ENCODE results near the gene LCORL. TPM values are rescaled to one million over a fixed set of nuclear protein-coding genes. Genes with fewer than 3 reads are reported as not detected.

LCORL gene
- total and polyA plus RNA-seq, 2 experiments from 2014 or later, result 21.0 to 28.7 TPM

DNA sequence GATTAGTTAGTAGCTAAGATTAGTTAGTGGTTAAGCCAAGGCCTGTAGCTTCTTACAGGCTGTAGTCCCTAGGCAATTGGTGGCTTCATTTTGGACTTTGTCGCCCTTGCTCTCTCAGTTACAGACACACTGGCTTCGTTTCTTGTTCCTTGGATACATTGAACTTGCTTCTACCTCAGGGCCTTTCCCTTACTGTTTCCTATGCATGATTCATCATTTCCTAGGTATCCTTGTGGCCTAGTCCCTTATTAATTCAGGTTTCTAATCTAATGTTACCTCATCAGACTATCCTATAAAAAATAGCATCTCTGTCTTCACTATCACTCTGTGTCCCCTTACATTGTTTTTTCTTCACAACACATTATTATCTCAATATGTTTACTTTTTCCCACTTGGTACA lies 45.5 kb upstream of the LCORL start:
- no peaks in the 10 kb centered on the region for H3K4me1 Mint-ChIP-seq
- no peak overlapping the region for H2AFZ ChIP-seq

More for the DNA sequence above, 45.5 kb upstream of the LCORL start:
- Histone ChIP-seq H3K27ac (ENCODE audit: low read depth) (no peak overlapping the region), H4K20me1 (replicated peaks; ENCODE audit: insufficient read depth) (no peaks in the 10 kb centered on the region), H3K9me2 (ENCODE audit: insufficient read depth) (no peaks in the 10 kb centered on the region), H3K79me2 (replicated peaks; ENCODE audit: insufficient read depth) (no peaks in the 10 kb centered on the region), H3F3A (replicated peaks; ENCODE audit: low read depth) (no peaks in the 10 kb centered on the region), H3K4me2 (no peak overlapping the region), H3K27me3 (ENCODE audit: insufficient read depth) (no peaks in the 10 kb centered on the region), H3K4me1 (ENCODE audit: insufficient read depth) (no peaks in the 10 kb centered on the region), H3K4me3 (no peak overlapping the region), H3K36me3 (ENCODE audit: insufficient read depth) (no peaks in the 10 kb centered on the region)
- peaks cover under 1% of the 10 kb centered on the region for H3K27me3 Mint-ChIP-seq (ENCODE audit: insufficient read depth, low read depth, poor library complexity)
- ATAC-seq, result no peak
- TF ChIP-seq ZNF331 (CRISPR knock-in tag; IDR thresholded peaks at IDR 0.05; ENCODE audit: low read depth) (no peak), STAT1 (IDR thresholded peaks at IDR 0.05; ENCODE audit: unreplicated experiment) (no peak), JUNB (IDR thresholded peaks at IDR 0.05; ENCODE audit: unreplicated experiment) (no peak), EZH2phosphoT487 (IDR thresholded peaks at IDR 0.05; ENCODE audit: unreplicated experiment) (no peak), CREB1 (CRISPR knock-in tag; IDR thresholded peaks at IDR 0.05; ENCODE audit: low read depth) (no peak), ZNF114 (CRISPR knock-in tag; IDR thresholded peaks at IDR 0.05) (no peak), EZH2 (IDR thresholded peaks at IDR 0.05; ENCODE audit: low read depth, unreplicated experiment) (no peak), POLR2AphosphoS5 (IDR thresholded peaks at IDR 0.05; ENCODE audit: low read depth) (no peak), NANOG (IDR thresholded peaks at IDR 0.05; ENCODE audit: borderline replicate concordance) (no peak)
- TF ChIP-seq, protein P1, sequence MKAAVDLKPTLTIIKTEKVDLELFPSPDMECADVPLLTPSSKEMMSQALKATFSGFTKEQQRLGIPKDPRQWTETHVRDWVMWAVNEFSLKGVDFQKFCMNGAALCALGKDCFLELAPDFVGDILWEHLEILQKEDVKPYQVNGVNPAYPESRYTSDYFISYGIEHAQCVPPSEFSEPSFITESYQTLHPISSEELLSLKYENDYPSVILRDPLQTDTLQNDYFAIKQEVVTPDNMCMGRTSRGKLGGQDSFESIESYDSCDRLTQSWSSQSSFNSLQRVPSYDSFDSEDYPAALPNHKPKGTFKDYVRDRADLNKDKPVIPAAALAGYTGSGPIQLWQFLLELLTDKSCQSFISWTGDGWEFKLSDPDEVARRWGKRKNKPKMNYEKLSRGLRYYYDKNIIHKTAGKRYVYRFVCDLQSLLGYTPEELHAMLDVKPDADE (IDR thresholded peaks at IDR 0.05), result no peak
- TF ChIP-seq, protein P2, sequence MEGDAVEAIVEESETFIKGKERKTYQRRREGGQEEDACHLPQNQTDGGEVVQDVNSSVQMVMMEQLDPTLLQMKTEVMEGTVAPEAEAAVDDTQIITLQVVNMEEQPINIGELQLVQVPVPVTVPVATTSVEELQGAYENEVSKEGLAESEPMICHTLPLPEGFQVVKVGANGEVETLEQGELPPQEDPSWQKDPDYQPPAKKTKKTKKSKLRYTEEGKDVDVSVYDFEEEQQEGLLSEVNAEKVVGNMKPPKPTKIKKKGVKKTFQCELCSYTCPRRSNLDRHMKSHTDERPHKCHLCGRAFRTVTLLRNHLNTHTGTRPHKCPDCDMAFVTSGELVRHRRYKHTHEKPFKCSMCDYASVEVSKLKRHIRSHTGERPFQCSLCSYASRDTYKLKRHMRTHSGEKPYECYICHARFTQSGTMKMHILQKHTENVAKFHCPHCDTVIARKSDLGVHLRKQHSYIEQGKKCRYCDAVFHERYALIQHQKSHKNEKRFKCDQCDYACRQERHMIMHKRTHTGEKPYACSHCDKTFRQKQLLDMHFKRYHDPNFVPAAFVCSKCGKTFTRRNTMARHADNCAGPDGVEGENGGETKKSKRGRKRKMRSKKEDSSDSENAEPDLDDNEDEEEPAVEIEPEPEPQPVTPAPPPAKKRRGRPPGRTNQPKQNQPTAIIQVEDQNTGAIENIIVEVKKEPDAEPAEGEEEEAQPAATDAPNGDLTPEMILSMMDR (conservative IDR thresholded peaks at IDR 0.05; ENCODE audit: low read depth in 2 of 2), result no peak
- TF ChIP-seq, protein P3, sequence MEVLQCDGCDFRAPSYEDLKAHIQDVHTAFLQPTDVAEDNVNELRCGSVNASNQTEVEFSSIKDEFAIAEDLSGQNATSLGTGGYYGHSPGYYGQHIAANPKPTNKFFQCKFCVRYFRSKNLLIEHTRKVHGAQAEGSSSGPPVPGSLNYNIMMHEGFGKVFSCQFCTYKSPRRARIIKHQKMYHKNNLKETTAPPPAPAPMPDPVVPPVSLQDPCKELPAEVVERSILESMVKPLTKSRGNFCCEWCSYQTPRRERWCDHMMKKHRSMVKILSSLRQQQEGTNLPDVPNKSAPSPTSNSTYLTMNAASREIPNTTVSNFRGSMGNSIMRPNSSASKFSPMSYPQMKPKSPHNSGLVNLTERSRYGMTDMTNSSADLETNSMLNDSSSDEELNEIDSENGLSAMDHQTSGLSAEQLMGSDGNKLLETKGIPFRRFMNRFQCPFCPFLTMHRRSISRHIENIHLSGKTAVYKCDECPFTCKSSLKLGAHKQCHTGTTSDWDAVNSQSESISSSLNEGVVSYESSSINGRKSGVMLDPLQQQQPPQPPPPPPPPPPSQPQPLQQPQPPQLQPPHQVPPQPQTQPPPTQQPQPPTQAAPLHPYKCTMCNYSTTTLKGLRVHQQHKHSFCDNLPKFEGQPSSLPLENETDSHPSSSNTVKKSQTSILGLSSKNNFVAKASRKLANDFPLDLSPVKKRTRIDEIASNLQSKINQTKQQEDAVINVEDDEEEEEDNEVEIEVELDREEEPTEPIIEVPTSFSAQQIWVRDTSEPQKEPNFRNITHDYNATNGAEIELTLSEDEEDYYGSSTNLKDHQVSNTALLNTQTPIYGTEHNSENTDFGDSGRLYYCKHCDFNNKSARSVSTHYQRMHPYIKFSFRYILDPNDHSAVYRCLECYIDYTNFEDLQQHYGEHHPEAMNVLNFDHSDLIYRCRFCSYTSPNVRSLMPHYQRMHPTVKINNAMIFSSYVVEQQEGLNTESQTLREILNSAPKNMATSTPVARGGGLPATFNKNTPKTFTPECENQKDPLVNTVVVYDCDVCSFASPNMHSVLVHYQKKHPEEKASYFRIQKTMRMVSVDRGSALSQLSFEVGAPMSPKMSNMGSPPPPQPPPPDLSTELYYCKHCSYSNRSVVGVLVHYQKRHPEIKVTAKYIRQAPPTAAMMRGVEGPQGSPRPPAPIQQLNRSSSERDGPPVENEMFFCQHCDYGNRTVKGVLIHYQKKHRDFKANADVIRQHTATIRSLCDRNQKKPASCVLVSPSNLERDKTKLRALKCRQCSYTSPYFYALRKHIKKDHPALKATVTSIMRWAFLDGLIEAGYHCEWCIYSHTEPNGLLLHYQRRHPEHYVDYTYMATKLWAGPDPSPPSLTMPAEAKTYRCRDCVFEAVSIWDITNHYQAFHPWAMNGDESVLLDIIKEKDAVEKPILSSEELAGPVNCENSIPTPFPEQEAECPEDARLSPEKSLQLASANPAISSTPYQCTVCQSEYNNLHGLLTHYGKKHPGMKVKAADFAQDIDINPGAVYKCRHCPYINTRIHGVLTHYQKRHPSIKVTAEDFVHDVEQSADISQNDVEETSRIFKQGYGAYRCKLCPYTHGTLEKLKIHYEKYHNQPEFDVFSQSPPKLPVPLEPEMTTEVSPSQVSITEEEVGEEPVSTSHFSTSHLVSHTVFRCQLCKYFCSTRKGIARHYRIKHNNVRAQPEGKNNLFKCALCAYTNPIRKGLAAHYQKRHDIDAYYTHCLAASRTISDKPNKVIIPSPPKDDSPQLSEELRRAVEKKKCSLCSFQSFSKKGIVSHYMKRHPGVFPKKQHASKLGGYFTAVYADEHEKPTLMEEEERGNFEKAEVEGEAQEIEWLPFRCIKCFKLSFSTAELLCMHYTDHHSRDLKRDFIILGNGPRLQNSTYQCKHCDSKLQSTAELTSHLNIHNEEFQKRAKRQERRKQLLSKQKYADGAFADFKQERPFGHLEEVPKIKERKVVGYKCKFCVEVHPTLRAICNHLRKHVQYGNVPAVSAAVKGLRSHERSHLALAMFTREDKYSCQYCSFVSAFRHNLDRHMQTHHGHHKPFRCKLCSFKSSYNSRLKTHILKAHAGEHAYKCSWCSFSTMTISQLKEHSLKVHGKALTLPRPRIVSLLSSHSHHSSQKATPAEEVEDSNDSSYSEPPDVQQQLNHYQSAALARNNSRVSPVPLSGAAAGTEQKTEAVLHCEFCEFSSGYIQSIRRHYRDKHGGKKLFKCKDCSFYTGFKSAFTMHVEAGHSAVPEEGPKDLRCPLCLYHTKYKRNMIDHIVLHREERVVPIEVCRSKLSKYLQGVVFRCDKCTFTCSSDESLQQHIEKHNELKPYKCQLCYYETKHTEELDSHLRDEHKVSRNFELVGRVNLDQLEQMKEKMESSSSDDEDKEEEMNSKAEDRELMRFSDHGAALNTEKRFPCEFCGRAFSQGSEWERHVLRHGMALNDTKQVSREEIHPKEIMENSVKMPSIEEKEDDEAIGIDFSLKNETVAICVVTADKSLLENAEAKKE (CRISPR knock-in tag; IDR thresholded peaks at IDR 0.05), result no peak
- TF ChIP-seq, protein P4, sequence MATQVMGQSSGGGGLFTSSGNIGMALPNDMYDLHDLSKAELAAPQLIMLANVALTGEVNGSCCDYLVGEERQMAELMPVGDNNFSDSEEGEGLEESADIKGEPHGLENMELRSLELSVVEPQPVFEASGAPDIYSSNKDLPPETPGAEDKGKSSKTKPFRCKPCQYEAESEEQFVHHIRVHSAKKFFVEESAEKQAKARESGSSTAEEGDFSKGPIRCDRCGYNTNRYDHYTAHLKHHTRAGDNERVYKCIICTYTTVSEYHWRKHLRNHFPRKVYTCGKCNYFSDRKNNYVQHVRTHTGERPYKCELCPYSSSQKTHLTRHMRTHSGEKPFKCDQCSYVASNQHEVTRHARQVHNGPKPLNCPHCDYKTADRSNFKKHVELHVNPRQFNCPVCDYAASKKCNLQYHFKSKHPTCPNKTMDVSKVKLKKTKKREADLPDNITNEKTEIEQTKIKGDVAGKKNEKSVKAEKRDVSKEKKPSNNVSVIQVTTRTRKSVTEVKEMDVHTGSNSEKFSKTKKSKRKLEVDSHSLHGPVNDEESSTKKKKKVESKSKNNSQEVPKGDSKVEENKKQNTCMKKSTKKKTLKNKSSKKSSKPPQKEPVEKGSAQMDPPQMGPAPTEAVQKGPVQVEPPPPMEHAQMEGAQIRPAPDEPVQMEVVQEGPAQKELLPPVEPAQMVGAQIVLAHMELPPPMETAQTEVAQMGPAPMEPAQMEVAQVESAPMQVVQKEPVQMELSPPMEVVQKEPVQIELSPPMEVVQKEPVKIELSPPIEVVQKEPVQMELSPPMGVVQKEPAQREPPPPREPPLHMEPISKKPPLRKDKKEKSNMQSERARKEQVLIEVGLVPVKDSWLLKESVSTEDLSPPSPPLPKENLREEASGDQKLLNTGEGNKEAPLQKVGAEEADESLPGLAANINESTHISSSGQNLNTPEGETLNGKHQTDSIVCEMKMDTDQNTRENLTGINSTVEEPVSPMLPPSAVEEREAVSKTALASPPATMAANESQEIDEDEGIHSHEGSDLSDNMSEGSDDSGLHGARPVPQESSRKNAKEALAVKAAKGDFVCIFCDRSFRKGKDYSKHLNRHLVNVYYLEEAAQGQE (IDR thresholded peaks at IDR 0.05; ENCODE audit: unreplicated experiment), result no peak
- H3K4me3 Mint-ChIP-seq, result no peak overlapping the region
- H3K27ac Mint-ChIP-seq, result no peak overlapping the region
- DNase-seq (ENCODE audit: low spot score), result no peak
- peaks cover 2% of the 10 kb centered on the region for H3K36me3 Mint-ChIP-seq (ENCODE audit: low read depth)
- H3K9me3 Mint-ChIP-seq, result peaks cover 14% of the 10 kb centered on the region
